Liver (tissue), 9 donors: ENCODE data around the gene SWAP70. TPM values are rescaled to one million over a fixed set of nuclear protein-coding genes. Genes with fewer than 3 reads are reported as not detected.
"Not testable (repeated sequence)": the region's sequence is repeated elsewhere in the genome, so short reads cannot be mapped to it uniquely, and the experiment has no call there.

Experiments used
- DNase-seq: peaks from one replicate; pipeline ENCODE4 v3.0.0-alpha.2; 2017; ENCODE audit warnings: low spot score
- H3K27ac ChIP-seq, 2 donors: one replicate each; pipeline ENCODE4 v1.7.0; 2013; ENCODE audit warnings: inconsistent platforms in 2 of 2, low read length in 2 of 2, control low read depth in 1 of 2, low read depth in 1 of 2, mild to moderate bottlenecking in 1 of 2
- H3K27me3 ChIP-seq, 4 donors: one replicate each; pipeline versions ENCODE4 v1.6.1 to v1.7.0; 2013; ENCODE audit warnings: low read length in 3 of 4, inconsistent platforms in 1 of 4, mild to moderate bottlenecking in 1 of 4, moderate library complexity in 1 of 4; ENCODE audit not compliant: control insufficient read depth in 4 of 4, insufficient read depth in 4 of 4
- H3K36me3 ChIP-seq, 4 donors: one replicate each; pipeline versions ENCODE4 v1.6.1 to v1.7.0; 2013; ENCODE audit warnings: low read length in 3 of 4, mild to moderate bottlenecking in 3 of 4, low read depth in 1 of 4, moderate library complexity in 1 of 4; ENCODE audit not compliant: control insufficient read depth in 4 of 4, insufficient read depth in 3 of 4
- H3K4me1 ChIP-seq, 4 donors: one replicate each; pipeline versions ENCODE4 v1.6.1 to v1.7.0; 2013; ENCODE audit warnings: low read length in 3 of 4, mild to moderate bottlenecking in 3 of 4, moderate library complexity in 1 of 4; ENCODE audit not compliant: control insufficient read depth in 4 of 4, insufficient read depth in 4 of 4
- H3K4me3 ChIP-seq, 3 donors: one replicate each; pipeline versions ENCODE4 v1.6.1 to v1.7.0; 2013; ENCODE audit warnings: low read length in 3 of 3, control low read depth in 1 of 3, low read depth in 1 of 3, mild to moderate bottlenecking in 1 of 3
- H3K9ac ChIP-seq, 2 donors: one replicate each; pipeline ENCODE4 v1.7.0; 2013; ENCODE audit warnings: low read length in 2 of 2, mild to moderate bottlenecking in 2 of 2, moderate library complexity in 2 of 2, control low read depth in 1 of 2, low read depth in 1 of 2
- H3K9me3 ChIP-seq, 4 donors: one replicate each; pipeline versions ENCODE4 v1.6.1 to v1.7.0; 2013; ENCODE audit warnings: low read length in 3 of 4; ENCODE audit not compliant: control insufficient read depth in 4 of 4
- ATF3 ChIP-seq: IDR thresholded peaks from 2 replicates; pipeline ENCODE4 v1.6.1; 2016; ENCODE audit warnings: antibody characterized with exemption
- CTCF ChIP-seq: fragments of 150-350 bp; IDR thresholded peaks from 2 replicates; pipeline ENCODE4 v1.5.1; 2017; ENCODE audit warnings: improper control_type of control experiment, low read depth, low read length; ENCODE audit not compliant: missing input control
- EGR1 ChIP-seq, 2 donors: IDR thresholded peaks; 2 replicates each; pipeline ENCODE4 v1.6.1; 2016 to 2018; ENCODE audit warnings: antibody characterized with exemption in 2 of 2, low read depth in 2 of 2
- FOXA1 ChIP-seq: IDR thresholded peaks from 2 replicates; pipeline ENCODE4 v1.6.1; 2016; ENCODE audit warnings: antibody characterized with exemption
- FOXA2 ChIP-seq: IDR thresholded peaks from 2 replicates; pipeline ENCODE4 v1.6.1; 2016; ENCODE audit warnings: antibody characterized with exemption
- GABPA ChIP-seq, 2 donors: IDR thresholded peaks in 1 of 2; conservative IDR thresholded peaks in 1 of 2; 2 replicates each; pipeline ENCODE4 v1.6.1; 2016; ENCODE audit warnings: antibody characterized with exemption in 2 of 2, mild to moderate bottlenecking in 1 of 2, moderate library complexity in 1 of 2
- HNF4A ChIP-seq, 2 donors: conservative IDR thresholded peaks; 2 replicates each; pipeline ENCODE4 v1.6.1; 2016; ENCODE audit warnings: antibody characterized with exemption in 2 of 2, mild to moderate bottlenecking in 2 of 2
- HNF4G ChIP-seq: IDR thresholded peaks from 2 replicates; pipeline ENCODE4 v1.6.1; 2016; ENCODE audit warnings: antibody characterized with exemption
- JUND ChIP-seq, 2 donors: IDR thresholded peaks; 2 replicates each; pipeline ENCODE4 v1.6.1; 2016; ENCODE audit warnings: antibody characterized with exemption in 2 of 2
- MAX ChIP-seq: IDR thresholded peaks from 2 replicates; pipeline ENCODE4 v1.6.1; 2016; ENCODE audit warnings: antibody characterized with exemption
- NR2F2 ChIP-seq: IDR thresholded peaks from 2 replicates; pipeline ENCODE4 v1.6.1; 2016; ENCODE audit warnings: antibody characterized with exemption
- RAD21 ChIP-seq, 2 donors: IDR thresholded peaks; 2 replicates each; pipeline ENCODE4 v1.6.1; 2016; ENCODE audit warnings: antibody characterized with exemption in 2 of 2, mild to moderate bottlenecking in 2 of 2
- REST ChIP-seq: IDR thresholded peaks from 2 replicates; pipeline ENCODE4 v1.6.1; 2016; ENCODE audit warnings: antibody characterized with exemption, mild to moderate bottlenecking
- RXRA ChIP-seq, 2 donors: IDR thresholded peaks; 2 replicates each; pipeline ENCODE4 v1.6.1; 2017 to 2018; ENCODE audit warnings: antibody characterized with exemption in 2 of 2, mild to moderate bottlenecking in 1 of 2
- SP1 ChIP-seq: IDR thresholded peaks from 2 replicates; pipeline ENCODE4 v1.6.1; 2018; ENCODE audit warnings: antibody characterized with exemption, mild to moderate bottlenecking
- TAF1 ChIP-seq: conservative IDR thresholded peaks from 2 replicates; pipeline ENCODE4 v1.6.1; 2016; ENCODE audit warnings: antibody characterized with exemption, mild to moderate bottlenecking
- YY1 ChIP-seq: IDR thresholded peaks from 2 replicates; pipeline ENCODE4 v1.6.1; 2016; ENCODE audit warnings: antibody characterized with exemption, mild to moderate bottlenecking
- ZBTB33 ChIP-seq: IDR thresholded peaks from 2 replicates; pipeline ENCODE4 v1.6.1; 2016; ENCODE audit warnings: antibody characterized with exemption
- WGBS: extraction: QIAGEN DNeasy Blood & Tissue Kit; methylation state at CpG from one replicate; pipeline ENCODE4 v1.1.7; 2013; 5-methylcytosine and 5-hydroxymethylcytosine counted together
- polyA plus RNA-seq, 2 donors: library from polyadenylated mRNA; stranded (reverse) in 1 of 2; unstranded in 1 of 2; fragments of 200-250 nt in 1 of 2; fragments of >200 nt in 1 of 2; fragmentation: Nextera tagmentation in 1 of 2; extraction: Ambion mirVana in 1 of 2; gene quantifications; one replicate each; pipeline versions ENCODE4 v1.2.1 to v1.2.3, GENCODE V29; 2013 to 2015
- total RNA-seq, 2 donors: library from RNA; depleted of rRNA; stranded (reverse); fragments of >200 nt; gene quantifications; one replicate each; pipeline ENCODE4 v1.2.3, GENCODE V29; 2014
- donor health status: healthy.
- donor health status: healthy.
- donor health status: healthy.
- donor health status: healthy.
- donor health status: healthy.

The SWAP70 gene
- total and polyA plus RNA-seq, 4 donors: 4.0 to 8.4 (median 5.8) TPM

GRCh38 chr11:9619971-9620370 lies 43.9 kb upstream of the SWAP70 start:
- TF ChIP-seq EGR1 (IDR thresholded peaks at IDR 0.05; ENCODE audit: low read depth in 2 of 2) (no peak), RAD21 (IDR thresholded peaks at IDR 0.05) (no peak), RXRA (IDR thresholded peaks at IDR 0.05) (no peak), FOXA1 (no peak), MAX (no peak), REST (no peak), ZBTB33 (no peak), YY1 (no peak), NR2F2 (no peak), FOXA2 (no peak), HNF4G (no peak), SP1 (no peak), ATF3 (no peak), HNF4A (conservative IDR thresholded peaks at IDR 0.05) (no peak), JUND (IDR thresholded peaks at IDR 0.05) (no peak), TAF1 (no peak), GABPA (IDR thresholded peaks at IDR 0.05 in 1 of 2, conservative IDR thresholded peaks at IDR 0.05 in 1 of 2) (no peak), CTCF (no peak)
- H3K9ac ChIP-seq: no peak overlapping the region
- no peaks in the 10 kb centered on the region for H3K9me3 ChIP-seq
- H3K36me3 ChIP-seq: no peaks in the 10 kb centered on the region
- no peak overlapping the region for H3K27ac ChIP-seq
- no peak for DNase-seq
- no peaks in the 10 kb centered on the region for H3K4me1 ChIP-seq
- H3K27me3 ChIP-seq: no peaks in the 10 kb centered on the region
- H3K4me3 ChIP-seq: no peak overlapping the region

- not testable (repeated sequence) for H3K9ac ChIP-seq, H3K9me3 ChIP-seq, H3K27me3 ChIP-seq, DNase-seq, H3K27ac ChIP-seq, H3K36me3 ChIP-seq, H3K4me3 ChIP-seq, H3K4me1 ChIP-seq
- 87% methylated on average over 7 of the region's 7 CpGs for WGBS
Observed at GRCh38 chr11:9622353-9622752, 41.5 kb upstream of the SWAP70 start.

- not testable (repeated sequence) for H3K36me3 ChIP-seq, H3K4me3 ChIP-seq, H3K9ac ChIP-seq, H3K4me1 ChIP-seq, DNase-seq, H3K27ac ChIP-seq, H3K9me3 ChIP-seq, H3K27me3 ChIP-seq
- 96% methylated on average over 23 of the region's 23 CpGs for WGBS
Observed at GRCh38 chr11:9623053-9623452, 40.8 kb upstream of the SWAP70 start.
